GM21529 (cell line): ENCODE results near the gene P2RX3.
"Not testable (repeated sequence)": the region's sequence is repeated elsewhere in the genome, so short reads cannot be mapped to it uniquely, and the experiment has no call there.

Source experiments
- ATAC-seq: cut with Tn5 transposase; IDR thresholded peaks from one replicate; pipeline ENCODE4 v1.9.1; 2021; ENCODE audit not compliant: unreplicated experiment

Gene P2RX3

DNA sequence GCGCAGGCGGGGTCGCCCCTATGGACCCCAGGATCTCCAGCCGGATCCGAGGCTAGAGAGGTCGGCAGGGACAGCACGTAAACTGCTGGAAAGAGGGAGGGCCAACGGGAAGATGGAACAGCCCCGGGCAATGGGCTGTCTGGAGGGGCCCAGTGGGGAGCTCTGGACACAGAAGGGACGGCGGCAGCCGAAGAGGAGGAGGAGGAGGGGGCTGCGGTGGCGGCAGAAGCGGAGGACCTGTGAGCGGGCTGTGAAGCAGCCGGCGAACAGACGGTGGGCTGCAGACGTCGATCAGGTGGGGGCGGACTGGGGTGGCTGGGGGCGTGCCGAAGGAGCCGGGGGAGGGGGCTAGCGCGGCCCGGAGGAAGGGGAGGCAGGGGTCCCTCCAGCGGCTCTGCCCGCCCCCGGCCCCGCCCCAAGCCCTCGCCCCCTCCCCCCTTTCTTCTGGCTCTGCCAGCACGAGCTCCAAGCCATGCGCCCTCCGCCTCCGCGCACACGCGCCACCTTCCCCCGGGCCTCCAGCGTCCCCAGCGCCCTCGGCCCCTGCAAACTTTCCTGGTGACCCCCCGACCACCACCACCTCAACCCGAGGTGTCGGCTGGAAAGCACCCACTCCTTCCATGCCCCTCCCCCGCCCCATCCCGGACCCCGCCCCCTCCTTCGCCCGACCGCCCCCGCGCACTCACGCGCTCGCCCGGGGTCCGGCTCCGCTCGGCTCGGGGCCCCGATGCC lies 13.8 kb upstream of the P2RX3 start:
- ATAC-seq: no peak

DNA sequence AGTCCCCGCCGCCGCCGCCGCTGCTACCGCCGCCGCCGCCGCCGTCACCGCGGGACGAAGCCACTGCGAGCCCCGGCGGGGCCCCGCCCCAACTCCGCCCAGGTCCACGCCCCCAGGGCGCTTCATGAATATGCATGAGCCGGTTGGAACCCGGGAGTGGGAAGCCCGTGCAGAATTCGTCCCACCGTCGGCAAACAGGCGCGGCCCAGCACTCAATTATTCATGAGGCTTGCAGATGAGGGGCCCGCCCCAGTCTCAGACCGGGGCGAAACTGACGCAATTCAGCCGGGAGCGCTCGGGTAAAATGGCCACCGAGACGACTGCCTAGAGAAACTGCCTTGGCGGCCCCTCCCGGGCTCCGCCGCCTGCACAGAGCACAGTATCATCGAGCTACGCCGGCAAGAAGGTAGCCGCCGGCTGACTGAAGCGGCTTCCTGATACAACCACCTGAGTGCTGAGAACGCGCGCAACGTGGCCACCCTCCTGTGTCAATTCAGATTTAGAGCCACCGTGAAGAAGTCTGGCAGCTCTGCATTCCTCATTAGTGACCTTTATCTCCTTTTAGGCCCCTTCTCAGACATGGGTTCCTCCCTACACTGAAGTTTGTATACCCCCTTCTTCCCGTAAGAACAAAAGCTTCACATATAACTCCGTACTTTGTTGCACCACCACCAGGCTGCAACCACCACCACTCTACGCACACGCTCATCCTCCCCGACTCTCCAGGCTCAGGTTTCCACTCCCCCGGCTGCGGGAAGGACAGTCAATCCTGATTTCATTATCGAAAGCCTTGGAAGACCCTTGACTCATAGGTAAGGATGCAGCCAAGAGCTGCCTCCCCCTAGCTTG lies 13.0 kb upstream of the P2RX3 start, which contains the start of gene TNKS1BP1:
TNKS1BP1 (minus strand) TSS at position 67 of the 849 bp plus-strand sequence. CDS start 3,067 bp downstream, outside the sequence.
- peak; percentile 89 for ATAC-seq

DNA sequence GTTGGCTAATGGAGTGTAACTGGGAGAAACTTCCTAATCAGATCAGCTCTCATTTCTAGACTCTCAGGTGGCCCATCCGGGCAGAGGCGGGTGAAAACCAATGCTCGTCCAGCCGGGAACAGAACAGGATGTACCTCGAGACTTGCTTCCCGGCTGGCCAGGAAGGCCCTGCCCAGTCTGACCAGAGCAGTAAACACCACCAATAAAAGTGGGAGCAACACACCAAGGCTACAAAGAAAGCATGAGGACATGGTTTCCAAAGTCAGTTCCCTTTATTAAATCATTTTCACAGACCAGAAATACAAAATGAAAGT lies 12.5 kb upstream of the P2RX3 start:
- ATAC-seq: no peak

DNA sequence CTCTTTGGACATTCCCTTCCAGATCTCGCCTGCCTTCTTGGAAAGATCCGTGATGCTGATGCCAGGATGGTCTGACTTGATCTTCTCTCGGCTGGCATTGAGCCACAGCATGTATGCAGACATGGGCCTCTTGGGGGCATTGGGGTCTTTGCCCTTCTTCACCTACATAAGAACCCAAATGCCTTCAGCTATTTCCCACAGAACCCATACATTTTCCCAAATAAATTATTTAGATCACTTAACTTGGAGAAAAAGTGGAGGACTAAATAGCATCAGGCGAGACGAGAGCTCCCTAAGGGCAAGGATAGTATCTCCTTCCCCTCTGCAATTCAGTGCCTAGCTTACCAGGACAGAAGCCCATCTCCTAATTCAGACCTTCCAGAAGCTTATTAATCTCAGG lies 10.4 kb upstream of the P2RX3 start:
- ATAC-seq: no peak

DNA sequence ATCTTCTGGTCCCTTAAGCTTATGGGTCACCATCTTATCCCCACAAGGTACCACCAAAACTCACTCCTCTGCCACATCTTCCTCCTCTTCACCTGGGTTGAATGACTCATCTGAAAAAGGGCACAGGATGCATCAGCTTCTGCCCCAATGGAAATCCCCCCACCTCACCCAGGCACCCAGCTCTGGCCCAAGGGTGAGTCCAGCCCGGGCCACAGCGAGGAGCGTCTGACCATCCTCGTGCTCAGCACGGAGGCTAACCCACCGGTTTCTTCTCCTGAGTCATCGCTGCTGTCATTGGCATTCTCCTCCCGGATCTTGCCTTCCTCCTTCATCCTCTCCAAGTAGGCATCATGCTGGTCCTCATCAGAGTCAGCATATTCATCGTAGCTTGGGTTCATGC lies 8.1 kb upstream of the P2RX3 start:
- no peak for ATAC-seq

DNA sequence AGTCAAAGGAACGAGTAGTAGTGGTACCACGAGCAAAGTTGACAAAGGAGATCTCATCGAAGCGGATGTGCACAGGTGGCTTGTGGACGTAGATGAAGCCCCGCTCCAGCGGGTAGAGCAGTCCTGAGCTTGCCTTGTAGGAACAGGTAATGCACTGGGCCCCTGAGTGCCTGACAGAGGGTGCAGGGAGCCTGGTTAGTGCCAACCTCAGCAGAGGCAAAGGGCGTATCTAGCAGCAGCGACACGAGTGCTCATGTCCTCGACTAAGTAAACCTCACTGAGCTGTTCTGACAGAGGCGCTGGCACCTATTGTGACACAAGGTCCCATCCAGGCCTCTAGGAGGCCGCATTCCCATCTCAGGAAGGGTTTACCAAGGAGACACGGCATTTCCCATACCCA lies 6.4 kb upstream of the P2RX3 start:
- no peak for ATAC-seq

DNA sequence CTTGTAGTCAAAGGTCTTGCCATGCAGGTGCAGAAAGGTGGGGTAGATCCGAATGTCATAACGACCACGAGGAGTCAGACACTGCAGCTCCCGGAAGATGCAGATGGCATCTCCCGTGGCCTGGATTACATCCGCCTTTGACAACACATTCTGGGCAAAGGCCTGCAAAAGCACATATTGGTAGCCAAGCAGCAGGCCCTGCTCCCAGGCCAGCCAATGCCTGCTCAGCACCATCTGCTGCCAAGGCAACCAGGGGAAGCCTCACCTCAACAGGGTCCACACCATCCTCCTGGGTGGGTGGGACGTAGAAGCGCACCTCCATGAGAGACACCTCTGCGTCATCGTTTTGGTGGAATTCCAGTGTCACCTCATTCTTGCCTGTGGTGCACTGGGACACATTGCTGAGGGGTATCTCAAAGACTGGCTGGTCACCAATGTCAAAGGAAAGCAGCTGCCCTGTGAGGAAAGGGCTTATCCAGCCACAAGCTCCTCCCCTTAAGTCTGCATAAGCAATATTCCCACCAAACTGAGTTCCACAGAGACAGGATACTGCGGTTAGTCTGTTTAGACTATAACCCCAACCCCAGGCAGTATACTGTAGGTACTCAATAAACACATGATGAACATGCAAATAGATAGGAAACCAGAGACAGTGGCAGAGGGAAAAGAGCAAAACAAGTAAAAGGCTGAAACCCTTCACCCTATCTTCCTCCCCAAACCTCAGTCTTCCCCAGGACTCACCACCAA lies 5.3 kb upstream of the P2RX3 start:
- no peak for ATAC-seq

DNA sequence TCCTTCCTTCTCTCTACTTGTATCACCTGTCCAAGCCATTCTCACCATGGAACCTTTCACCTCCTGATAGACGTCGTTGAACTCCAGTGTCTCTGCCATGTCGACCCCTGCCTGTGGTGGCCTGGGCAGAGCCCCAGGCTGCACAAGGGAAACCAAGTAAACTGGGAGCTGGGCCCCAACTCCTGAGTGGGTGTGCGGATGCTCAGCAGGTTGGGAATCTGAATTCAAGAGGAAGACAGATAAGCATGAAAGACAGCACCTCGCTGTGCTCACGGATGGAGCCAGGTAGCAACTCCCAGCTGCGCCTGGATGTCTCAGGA lies 3.2 kb upstream of the P2RX3 start:
- no peak for ATAC-seq

DNA sequence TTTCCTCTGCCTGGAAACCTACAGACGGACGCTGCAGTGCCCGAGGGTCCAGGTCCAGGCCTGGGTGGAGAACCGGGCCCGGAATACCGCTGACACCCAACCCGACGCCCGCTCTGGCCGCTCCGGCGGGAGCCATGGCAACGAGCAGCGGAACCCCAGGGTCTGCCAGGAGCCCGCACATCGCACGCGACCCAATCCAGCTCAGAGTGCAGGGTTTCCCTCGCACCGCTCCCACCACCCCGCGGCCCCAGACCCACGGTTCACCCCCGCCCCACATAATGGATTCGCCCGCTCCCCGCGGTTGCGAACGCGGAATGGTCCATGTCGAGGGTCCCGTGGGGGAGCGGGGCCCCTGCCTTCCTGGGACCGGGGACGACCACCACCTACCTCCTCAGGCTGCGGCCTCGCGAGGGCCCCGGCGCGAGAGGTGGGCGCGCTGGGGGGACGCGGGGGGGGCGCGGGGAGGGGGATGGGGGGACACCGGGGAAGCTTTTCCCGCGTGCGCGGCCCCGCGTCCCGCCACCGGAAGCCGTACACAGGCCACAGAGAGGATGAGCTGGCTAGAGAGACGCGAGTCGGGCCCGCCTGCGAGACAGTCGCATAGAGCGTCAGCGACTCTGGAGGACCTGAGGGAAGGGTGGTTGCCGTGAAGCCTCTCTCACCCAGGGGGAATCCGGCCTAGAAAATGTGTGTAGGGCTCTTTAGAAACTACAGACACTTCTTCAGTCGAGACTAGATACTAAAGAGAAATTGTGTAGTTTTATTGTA lies 2.6 kb upstream of the P2RX3 start, which contains the start of gene SSRP1:
SSRP1 (minus strand) TSS at position 550 of the 768 bp plus-strand sequence. CDS start 771 bp downstream, outside the sequence.
- ATAC-seq: peak; percentile 98

DNA sequence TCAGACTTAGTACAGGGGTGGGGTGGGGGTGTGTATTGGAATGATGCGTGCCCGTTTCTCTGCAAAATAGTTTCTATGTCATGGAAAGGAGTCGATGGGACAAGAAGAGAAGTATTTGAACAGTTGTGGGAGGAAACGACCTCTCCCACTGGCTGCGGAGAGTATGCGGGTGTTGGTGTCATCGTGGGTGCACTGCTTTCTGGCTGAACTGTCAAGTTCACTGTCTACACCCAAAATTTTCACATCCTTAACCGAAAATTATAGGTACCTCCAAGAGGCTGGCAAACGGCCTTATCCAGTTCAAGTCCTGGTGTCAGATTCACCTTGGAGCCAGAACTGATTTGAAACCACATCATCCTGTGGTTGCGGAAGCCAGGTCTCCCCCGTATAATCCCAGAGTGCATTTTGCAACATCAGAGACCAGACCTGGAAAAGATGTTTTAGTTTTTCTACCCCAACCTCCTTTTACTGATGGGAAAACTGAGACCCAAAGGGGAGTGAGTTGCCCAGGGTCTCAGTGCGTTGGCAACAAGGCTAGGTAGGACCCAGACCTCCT lies 2.0 kb upstream of the P2RX3 start:
- no peak for ATAC-seq

DNA sequence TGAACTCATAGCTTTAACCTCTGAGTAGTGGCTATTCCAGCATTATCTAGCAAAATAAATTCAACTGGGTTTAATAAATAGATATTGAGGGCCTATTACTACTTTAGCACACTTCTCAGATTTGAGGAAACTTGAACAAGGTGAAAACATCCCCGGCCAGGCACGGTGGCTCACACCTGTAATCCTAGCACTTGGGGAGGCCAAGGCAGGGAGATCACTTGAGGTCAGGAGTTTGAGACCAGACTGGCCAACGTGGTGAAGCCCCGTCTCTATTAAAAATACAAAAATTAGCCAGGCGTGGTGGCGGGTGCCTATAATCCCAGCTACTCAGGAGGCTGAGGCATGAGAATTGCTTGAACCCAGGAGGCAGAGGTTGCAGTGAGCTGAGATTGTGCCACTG lies 1.3 kb upstream of the P2RX3 start:
- ATAC-seq: not testable (repeated sequence)

DNA sequence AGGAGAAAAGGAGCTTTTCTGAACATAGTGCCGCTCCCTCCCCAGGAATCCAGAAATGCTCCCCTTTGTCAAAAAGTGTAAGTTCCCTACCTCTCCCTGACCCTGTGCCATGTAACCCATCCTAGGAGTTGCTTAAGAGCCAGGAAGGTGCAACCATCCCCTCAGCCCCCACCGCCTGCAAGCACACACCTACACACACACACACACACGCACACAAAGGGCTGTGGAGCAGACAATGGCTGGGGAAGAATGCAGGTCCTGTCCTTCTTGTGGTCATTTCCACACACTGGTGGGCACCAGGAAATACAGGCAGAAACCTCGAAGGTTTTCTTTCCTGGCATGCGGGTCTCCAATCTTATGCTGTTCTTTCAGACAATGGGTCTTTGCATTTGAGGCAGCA lies 1.2 kb downstream of the P2RX3 start:
- ATAC-seq: no peak

DNA sequence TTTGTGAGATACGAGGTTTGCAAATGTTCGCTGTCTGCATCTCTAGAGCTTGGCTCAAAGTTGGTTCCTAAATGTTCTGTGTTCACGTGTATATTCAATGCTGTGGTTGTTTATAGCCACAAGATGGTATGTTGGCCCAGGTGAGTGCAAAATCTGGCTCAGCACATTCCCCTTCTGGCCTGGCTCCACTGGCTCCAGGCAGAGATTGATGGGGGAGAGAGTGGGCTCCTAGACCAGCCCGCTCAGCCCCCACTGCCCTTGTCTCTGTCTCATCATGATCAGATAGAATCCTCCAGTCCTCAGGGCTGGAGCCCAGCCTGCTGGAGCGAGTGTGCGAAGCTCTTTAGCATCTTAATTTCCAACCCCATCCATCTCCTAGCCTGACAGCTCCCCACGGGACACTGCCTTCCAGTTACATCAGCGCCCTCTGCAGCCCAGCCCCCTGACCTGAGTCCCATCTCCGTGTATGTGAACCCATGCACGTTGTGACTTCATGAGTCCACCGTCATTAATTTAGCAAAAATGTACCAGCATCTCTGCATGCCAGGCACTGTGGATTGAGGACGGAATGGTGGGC lies 2.0 kb downstream of the P2RX3 start:
- ATAC-seq: no peak

DNA sequence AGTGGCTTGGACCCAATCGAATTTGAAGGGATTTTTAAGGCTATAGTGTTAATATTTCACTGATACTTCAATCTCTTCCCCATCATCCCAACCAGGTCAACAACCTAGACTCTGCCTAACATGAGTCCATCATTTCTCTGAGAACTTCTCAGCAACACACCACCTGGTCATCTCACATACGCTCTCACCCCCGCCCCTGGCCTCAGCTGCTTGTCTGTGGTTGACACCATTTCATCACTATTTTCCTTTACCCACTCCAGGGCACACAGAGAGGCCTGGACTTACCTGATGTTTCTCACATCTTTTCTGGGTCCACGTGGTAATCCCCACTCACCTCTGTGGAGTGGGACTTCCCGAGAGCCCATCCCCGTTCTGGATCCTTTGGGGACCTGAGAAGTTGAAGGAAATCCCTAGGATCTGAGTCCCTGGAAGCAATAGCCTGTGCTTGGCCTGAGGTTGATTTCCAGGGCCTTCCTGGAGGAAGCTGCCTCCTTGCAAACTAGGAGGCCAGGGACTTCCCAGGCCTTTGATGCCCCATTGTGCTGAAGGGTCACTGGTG lies 3.2 kb downstream of the P2RX3 start:
- ATAC-seq: no peak

DNA sequence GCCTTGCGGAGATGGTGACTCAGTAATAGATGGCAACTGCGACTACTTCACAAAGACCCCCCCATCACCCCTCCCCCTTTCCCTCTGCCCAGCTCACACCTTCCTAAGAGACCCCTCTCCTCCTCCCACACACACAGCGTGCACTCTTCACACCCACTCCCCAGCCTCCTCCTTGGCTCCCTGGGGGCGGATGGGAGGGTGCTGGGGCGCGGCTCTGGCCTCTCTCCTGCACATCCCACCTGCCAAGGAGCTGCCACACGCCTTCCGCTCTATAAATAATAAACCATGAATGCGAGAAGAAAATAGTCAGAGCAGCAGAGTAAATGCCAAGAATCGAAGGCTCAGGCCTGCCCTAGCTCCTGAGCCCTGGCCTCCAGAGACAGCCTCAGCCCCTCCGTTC lies 4.5 kb downstream of the P2RX3 start:
- ATAC-seq: no peak

DNA sequence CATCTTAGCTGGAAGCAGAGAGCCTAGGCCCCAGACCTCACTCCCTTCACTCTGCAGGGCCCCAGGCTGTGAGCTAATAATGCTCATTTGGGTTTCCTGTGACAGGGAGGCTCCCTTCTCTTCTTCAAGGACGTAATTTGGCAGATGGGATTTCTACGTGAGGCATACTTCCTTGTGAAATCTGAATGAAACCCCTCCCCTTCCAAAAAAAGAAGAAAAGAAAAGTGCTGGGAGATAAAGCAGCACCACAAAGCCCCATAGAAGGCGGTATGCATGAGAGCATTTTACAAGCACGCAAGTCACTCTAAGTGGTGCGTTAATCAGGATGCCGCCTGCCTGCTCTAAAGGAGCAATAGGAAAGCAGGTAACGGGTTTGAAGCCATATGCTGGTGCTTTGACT lies 5.7 kb downstream of the P2RX3 start:
- ATAC-seq: no peak

DNA sequence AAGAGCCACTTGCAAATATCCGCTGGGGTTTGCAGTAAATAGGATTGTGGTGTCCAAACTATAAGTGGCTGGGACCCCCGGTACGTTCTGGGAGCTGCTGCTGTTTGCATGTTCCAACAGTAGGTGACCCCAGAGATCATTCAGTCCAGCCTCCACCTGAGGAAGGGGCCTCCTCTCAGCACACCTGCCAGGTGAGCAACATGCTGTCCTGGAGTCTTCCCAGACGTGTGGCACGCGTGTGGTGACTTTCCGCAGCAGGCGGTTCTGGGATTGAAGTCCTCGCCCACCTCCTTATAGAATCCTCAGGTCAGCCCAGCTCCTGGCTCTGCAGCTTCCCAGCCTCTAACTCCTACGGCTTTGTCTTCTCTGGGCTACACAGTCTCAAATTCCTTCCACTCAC lies 6.7 kb downstream of the P2RX3 start:
- no peak for ATAC-seq

DNA sequence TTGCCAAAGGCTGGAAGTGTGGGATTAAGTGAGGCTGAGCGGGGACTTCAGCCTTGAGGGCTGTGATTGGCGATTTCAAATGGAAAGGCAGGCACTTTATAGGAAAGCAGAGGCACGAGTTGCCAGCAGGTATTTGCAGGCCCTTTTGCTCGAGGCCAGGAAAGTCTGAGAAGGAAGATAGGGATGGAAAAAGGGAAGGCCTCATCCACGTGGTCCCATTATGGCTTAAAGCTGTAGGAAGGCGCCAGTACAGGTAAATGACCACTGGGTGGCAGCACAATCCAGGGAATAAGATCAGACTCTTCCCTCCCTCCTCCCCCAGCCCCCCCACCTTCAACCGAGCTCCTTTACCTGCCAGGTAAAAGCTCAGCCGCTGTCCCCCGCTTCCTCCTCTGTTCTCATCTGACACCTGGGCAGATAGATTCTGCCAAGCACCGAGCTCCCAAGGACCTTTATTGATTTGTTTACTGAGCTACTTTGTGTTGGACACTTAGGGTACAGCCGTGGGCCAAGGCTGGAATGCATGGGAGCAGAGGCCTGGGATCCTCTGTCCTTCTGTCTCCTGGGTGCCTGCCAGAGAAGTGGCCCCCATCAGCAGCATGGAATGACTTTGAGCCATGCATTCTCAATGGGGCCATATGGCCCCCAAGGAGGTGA lies 7.5 kb downstream of the P2RX3 start:
- ATAC-seq: peak; percentile 75

DNA sequence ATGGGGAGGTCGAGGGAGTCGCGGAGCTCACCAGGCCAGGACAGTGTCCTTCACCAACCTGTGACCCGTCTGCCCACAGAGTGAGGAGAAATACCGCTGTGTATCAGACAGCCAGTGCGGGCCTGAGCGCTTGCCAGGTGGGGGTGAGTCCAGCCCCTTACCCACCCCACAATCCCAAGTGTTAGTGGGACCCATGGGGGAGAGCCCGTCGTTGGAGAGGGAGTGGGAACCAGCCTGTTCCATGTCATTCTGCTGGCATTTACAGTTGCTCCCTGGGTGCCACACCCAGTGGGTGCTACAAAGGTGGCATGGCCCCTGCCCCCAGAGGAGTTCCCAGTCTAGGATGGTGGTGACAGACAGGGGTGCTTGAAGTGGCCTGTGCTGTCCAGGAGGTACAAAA lies 9.2 kb downstream of the P2RX3 start:
- ATAC-seq: no peak

DNA sequence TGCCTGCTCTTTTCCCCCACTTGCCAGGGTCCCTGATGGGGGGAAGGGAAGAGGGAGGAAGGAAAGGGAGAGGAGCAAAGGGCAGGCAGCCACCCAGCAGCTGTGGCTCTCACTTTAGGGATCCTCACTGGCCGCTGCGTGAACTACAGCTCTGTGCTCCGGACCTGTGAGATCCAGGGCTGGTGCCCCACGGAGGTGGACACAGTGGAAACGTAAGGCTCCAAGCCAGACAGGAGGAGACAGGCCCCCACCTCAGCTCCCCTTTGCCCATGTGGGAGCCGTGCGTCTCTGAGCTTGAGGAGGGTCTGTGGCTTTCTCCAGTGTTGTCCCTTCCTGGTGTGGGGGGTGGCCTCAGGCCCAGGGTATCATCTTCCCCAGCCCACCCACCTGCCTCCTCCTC lies 9.9 kb downstream of the P2RX3 start:
- no peak for ATAC-seq
